Stimulated activated CD4-positive, alpha-beta T cell treated with anti-CD3 and anti-CD28 coated beads, Interleukin-4, amount 100 ng/mL, for 1 hour (primary cell): ENCODE measurements around the gene CFAP58.

Experiments used
- DNase-seq: peaks from one replicate; pipeline ENCODE4 v3.0.0-alpha.2; 2020

CFAP58 gene

GRCh38 chr10:104487794-104488438, 134.3 kb downstream of the CFAP58 start:
- DNase-seq: no peak

- no peak for DNase-seq
Measured at GRCh38 chr10:104488439-104488832, 134.8 kb downstream of the CFAP58 start.

GRCh38 chr10:104492329-104492940, 138.8 kb downstream of the CFAP58 start:
- no peak for DNase-seq

GRCh38 chr10:104498347-104499081, 144.9 kb downstream of the CFAP58 start:
- DNase-seq: no peak

- DNase-seq: no peak
Measured at GRCh38 chr10:104501449-104501848, 147.8 kb downstream of the CFAP58 start.

- DNase-seq: no peak
Measured at GRCh38 chr10:104501864-104502579, 148.4 kb downstream of the CFAP58 start.

GRCh38 chr10:104502907-104503306, 149.3 kb downstream of the CFAP58 start:
- DNase-seq: no peak
